NCI-H1048 (cell line): ENCODE results near the gene PTDSS2.
"Not testable (repeated sequence)": the region's sequence is repeated elsewhere in the genome, so short reads cannot be mapped to it uniquely, and the experiment has no call there.

Source experiments
- DNase-seq: peaks from one replicate; lab custom pipeline; 2025; lab: John Stamatoyannopoulos, UW

PTDSS2 gene

GRCh38 chr11:414318-414857, 35.7 kb upstream of the PTDSS2 start:
- DNase-seq = no peak

- no peak for DNase-seq
These were observed 34.4 kb upstream of the PTDSS2 start for GRCh38 chr11:415640-416041.

- no peak for DNase-seq
These were observed 33.9 kb upstream of the PTDSS2 start for GRCh38 chr11:416051-416756.

- DNase-seq = no peak
These were observed 33.1 kb upstream of the PTDSS2 start for GRCh38 chr11:416757-417621.

GRCh38 chr11:417652-418342, 32.3 kb upstream of the PTDSS2 start:
- DNase-seq = no peak

GRCh38 chr11:418343-419247, 31.5 kb upstream of the PTDSS2 start:
- no peak for DNase-seq

- DNase-seq = no peak
These were observed 30.7 kb upstream of the PTDSS2 start for GRCh38 chr11:419248-420005.

- DNase-seq = no peak
These were observed 29.8 kb upstream of the PTDSS2 start for GRCh38 chr11:420054-420910.

GRCh38 chr11:420911-421321, 29.2 kb upstream of the PTDSS2 start:
- no peak for DNase-seq

GRCh38 chr11:422249-422656, 27.8 kb upstream of the PTDSS2 start:
- no peak for DNase-seq

GRCh38 chr11:424232-424631, 25.8 kb upstream of the PTDSS2 start:
- no peak for DNase-seq

GRCh38 chr11:424766-425165, 25.3 kb upstream of the PTDSS2 start:
- not testable (repeated sequence) for DNase-seq

- no peak for DNase-seq
These were observed 24.8 kb upstream of the PTDSS2 start for GRCh38 chr11:425301-425700.

- no peak for DNase-seq
These were observed 23.2 kb upstream of the PTDSS2 start for GRCh38 chr11:426851-427250.

- DNase-seq = no peak
These were observed 21.8 kb upstream of the PTDSS2 start for GRCh38 chr11:428295-428694.

GRCh38 chr11:429391-429790, 20.7 kb upstream of the PTDSS2 start:
- DNase-seq = no peak

GRCh38 chr11:429931-430456, 20.1 kb upstream of the PTDSS2 start:
- no peak for DNase-seq

- DNase-seq = no peak
These were observed 18.2 kb upstream of the PTDSS2 start for GRCh38 chr11:431921-432320.

GRCh38 chr11:432501-433100, 17.5 kb upstream of the PTDSS2 start:
- no peak for DNase-seq
